Forelimb muscle (tissue), 1 donor: Measurements from ENCODE around the gene SULT1C4. TPM values are rescaled to one million over a fixed set of nuclear protein-coding genes. Genes with fewer than 3 reads are reported as not detected.
"Not testable (repeated sequence)": the region's sequence is repeated elsewhere in the genome, so short reads cannot be mapped to it uniquely, and the experiment has no call there.

Experiments
- DNase-seq: peaks from one replicate; pipeline ENCODE4 v3.0.0-alpha.2; 2013; ENCODE audit warnings: low read depth
- polyA plus RNA-seq: library from polyadenylated mRNA; unstranded; fragments of 120-200 nt; gene quantifications from one replicate; pipeline ENCODE4 v1.2.1, GENCODE V29; 2013; ENCODE audit not compliant: insufficient read length

The SULT1C4 gene
- polyA plus RNA-seq, 1 donor: 16.6 TPM

DNA sequence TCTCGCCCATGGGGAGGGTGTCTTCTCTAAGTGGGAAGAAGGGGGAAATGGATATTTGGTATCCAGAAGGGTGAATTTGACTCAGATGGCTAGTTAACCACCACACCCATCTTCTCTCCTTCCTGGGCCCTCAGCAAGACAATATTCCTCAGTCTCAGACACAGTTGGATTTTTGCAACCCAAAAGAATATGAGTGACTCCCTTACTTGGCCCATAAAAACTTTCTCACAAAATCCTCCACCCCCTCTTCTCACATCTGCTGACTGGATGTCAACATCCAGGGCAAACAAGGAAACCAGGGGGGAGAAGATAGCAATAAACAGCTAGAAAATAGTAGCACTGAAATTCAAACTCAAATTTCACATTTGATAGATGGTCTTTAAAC is 35.9 kb downstream of the SULT1C4 start:
- DNase-seq: no peak

DNA sequence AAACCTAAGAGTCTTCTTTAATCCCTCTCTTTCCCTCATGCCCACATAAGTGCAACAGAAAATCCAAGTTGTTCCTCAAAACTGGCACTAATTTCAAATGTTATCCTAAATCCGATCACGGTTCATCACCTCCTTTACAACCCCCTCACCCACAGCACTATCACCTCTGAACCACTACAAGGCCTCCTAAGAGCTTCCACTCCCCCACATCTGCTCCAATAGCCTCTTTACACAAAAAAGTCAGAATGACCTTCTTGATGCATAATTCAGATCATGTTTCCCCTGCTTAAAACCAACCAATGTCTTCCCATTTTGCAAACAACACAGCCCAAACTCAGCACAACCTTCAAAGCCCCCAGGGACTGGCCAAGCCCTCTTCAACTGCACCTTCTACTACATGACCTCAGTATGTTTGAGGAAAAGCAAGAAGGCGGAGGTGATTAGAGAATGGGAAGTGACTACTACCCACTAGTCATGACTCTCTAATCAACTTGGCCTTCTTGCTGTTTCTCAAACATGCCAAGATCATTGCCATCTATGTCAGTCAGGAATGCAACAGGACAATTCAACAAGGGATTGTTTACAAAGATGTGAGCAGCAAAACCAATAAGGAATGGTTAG is 36.6 kb downstream of the SULT1C4 start:
- no peak for DNase-seq

DNA sequence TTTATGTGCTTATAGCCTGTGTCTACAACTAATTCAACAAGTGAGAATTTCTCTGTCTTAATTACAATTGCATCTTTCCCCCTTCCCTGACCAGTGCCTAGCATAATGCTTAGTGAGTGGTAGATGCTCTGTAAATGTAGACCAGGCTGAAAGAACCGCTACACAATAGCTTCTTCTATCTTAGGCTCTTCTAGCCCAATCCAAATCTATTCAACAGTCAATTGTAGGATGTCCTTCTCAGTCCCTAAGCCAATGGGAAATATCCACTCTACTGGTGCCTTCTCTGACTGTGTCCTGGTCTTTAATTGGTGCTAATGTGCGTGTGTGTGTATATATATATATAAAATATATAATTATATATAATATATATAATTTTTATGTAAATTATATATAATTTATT is 37.2 kb downstream of the SULT1C4 start:
- DNase-seq: no peak

GRCh38 chr2:108417254-108417653 is 39.5 kb downstream of the SULT1C4 start:
- no peak for DNase-seq

DNA sequence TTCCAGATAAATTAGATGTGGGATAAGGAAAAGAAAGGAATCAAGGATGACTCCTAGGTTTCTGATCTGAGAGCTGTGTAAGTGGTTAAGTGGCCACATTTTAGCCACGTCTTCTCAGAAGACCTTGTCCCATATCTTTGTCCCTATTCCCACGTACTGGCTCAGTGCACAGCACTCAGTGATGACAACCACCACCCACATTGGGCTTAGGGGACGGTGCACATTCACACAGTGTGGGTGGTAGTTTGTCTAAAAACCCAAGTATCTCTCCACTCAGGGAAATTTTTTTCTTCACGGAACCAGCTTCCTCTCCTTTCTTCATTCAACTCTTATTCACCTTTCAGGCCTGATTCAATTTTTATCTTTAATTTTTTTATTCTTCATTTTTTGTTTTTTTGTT is 40.7 kb downstream of the SULT1C4 start:
- DNase-seq: no peak

- no peak for DNase-seq
These were observed 45.3 kb downstream of the SULT1C4 start for GRCh38 chr2:108423067-108423466.

- no peak for DNase-seq
These were observed 45.9 kb downstream of the SULT1C4 start for GRCh38 chr2:108423502-108424251.

- no peak for DNase-seq
These were observed 50.7 kb downstream of the SULT1C4 start for GRCh38 chr2:108428286-108429009.

DNA sequence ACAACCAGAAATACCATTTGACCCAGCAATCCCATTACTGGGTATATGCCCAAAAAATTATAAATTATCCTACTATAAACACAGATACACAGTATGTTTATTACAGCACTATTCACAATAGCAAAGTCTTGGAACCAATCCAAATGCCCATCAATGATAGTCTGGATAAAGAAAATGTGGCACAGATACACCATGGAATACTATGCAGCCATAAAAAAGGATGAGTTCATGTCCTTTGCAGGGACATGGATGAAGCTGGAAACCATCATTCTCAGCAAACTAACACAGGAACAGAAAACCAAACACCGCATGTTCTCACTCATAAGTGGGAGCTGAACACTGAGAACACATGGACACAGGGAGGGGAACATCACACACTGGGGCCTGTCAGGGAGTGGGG is 57.8 kb downstream of the SULT1C4 start:
- DNase-seq: not testable (repeated sequence)

GRCh38 chr2:108436976-108437375 is 59.2 kb downstream of the SULT1C4 start:
- DNase-seq: no peak

Other genes with a start within 250 kb of the SULT1C4 start
- not detected for gene SULT1C3, start 138.0 kb upstream of the SULT1C4 start, polyA plus RNA-seq
- gene SULT1C2, start 89.1 kb upstream of the SULT1C4 start, polyA plus RNA-seq: 1.3 TPM
- gene GCC2, start 71.3 kb downstream of the SULT1C4 start, polyA plus RNA-seq: 19.4 TPM
- gene LIMS1, start 156.5 kb downstream of the SULT1C4 start, polyA plus RNA-seq: 34.7 TPM